ENCODE measurements around the gene DAPK2.

DAPK2 gene

GRCh38 chr15:63889831-63890230 is 156.5 kb downstream of the DAPK2 start:
- no peak for DNase-seq

DNA sequence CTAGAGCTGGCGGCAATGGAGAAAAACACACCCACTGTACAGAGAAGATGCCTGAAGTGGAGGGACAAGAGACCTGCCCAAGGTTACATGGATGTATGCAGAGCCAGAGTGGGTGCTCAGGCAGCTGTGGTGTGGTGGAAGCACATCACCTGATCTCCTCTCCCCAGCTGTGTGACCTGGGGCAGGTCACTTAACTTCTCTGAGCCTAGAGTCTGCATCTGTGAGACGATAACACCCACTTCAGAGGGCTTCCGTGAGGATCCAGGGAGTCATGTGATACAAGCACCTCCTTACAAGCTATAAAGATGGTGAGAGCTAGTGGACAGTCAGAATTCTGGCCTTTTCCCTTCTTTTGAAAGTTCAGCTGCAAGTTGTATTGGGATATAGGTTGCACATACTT is 157.5 kb downstream of the DAPK2 start:
- no peak for DNase-seq

DNA sequence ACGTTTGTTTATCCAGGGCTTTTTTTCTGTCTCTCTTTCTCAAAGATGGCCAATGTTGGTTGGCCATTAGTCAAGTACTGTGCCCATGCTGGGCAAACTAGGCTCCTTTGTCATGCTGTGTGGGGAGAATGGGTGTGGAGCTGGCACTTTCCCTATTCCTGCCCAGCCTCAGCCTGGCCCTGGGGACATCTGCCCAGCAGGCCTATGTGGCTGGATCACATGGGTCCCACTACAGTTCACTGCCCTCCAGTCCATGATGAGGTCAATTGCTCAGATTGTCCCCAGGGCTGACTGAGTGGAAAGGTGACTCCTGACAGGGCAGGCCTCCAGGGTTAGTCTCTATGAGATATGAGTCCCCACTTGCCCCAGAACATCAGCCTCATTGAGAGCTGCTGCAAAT is 158.1 kb downstream of the DAPK2 start:
- no peak for DNase-seq

- DNase-seq, result no peak
Measured at GRCh38 chr15:63887630-63888029, 158.7 kb downstream of the DAPK2 start.

GRCh38 chr15:63884953-63885352 is 161.3 kb downstream of the DAPK2 start:
- DNase-seq, result no peak

DNA sequence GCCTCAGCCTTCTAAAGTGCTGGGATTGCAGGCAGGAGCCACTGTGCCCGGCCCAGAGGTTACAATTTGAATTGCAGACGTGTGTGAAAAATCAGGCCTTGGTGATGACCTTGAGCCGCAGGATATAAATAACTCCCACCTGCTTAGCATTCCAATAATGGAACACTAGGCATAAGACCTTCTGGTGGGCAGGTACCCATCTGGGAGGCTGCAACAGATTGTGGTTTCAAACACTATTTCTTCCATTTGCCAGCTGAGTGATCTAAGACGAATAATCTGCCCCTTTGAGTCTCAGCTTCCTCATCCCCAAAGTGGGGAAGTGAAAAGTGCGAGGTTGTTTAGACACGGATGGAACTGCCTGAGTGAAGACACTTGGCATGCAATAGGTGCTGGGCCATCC is 164.9 kb downstream of the DAPK2 start:
- no peak for DNase-seq

DNA sequence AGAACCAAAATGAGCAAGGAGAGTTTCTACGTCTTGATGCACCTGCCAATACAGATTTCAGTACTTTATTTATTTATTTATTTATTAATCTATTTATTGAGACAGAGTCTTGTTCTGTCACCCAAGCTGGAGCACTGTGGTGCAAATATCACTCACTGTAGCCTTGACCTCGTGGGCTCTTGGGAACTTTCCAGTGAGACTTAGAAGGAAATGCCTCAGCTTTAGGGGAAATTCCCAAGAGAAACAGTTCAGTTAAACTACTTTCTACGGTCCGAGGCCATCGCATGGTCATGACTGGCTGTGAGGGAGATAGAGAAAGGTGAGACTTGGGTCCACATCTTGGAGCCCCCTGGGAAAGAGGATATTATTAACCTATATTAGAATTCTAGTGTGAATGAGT is 165.5 kb downstream of the DAPK2 start:
- no peak for DNase-seq

DNA sequence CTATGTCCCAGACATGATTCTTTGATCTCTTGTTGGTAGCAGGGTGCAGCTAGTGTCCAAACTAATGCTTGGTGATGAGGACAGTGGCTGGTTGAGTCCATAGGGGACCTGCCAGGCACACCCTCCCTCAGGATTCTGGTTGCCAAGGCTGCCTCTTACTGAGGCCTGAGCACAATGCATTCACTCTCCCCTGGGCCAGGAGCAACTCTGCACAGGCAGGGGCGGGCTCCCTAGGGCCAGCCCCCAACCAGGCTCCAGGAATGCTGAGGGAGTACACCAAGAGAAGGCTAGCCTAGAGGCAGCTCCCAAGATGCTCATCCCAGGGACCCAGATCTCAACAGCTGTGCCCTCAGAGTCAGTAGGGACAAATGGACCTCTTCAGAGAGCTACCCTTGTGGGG is 166.3 kb downstream of the DAPK2 start:
- DNase-seq, result no peak

DNA sequence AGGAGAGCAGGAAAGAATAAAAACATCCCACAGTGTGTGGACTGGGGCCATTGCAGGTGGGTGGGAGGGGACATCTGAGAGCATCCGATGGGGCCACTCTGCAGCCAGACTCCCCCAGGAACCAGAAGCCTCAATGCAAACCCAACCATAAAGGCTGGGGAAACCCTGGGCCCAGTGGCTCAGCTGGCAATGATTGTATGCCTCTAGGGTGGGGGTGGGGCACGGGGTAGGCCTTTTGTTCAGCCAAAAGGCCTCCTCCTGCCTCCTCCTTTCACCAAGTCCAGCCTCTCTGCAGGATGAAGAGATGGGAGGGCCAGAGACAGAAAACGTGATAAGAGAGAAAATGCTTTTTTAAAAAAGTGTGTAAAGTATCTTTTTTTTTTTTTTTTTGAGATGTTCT is 167.1 kb downstream of the DAPK2 start:
- DNase-seq, result no peak

GRCh38 chr15:63877713-63878271 is 168.5 kb downstream of the DAPK2 start:
- DNase-seq, result no peak

DNA sequence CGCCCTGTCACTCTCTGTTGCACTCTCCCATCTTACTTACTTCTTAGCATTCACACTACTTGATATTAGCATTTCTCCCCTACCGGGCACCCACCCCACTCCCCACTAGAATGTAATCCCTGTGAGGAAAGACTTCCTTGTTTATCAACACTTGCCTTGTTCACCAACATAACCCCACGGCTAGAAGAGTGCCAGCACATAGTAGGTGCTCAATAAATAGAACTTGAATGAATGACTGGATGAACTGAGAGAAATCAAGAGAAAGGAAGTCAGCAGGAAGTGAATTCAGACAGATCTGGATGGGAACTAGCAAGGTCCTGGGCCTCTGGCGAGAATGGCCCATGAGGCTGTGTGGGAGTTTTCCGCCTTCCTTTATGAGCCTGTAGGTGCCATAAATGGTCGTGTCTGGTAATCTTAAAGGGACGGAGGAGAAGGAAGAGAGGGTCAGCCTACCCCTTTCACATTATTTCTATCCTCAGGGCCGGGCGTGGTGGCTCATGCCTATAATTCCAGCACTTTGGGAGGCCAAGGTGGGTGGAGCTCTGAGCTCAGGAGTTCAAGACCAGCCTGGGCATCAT is 170.1 kb downstream of the DAPK2 start:
- DNase-seq, result no peak

DNA sequence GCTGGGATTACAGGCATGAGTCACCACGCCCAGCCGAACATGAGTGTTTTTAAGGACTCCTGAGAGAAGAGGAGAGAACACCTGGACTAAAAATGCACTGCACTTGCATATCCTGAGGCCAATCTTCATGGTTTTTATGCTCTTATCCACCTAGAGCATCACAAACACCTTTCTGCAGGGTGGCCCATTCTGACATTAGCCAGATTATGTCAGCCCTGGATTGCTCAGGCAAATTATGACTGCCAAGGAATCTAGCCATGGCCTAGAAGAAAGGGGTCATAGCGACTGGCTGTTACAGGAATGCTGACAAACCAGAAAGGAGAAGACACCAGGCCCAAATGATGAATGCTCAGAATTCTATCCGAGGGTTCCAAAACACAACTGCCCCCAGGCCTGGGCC is 171.7 kb downstream of the DAPK2 start:
- no peak for DNase-seq

DNA sequence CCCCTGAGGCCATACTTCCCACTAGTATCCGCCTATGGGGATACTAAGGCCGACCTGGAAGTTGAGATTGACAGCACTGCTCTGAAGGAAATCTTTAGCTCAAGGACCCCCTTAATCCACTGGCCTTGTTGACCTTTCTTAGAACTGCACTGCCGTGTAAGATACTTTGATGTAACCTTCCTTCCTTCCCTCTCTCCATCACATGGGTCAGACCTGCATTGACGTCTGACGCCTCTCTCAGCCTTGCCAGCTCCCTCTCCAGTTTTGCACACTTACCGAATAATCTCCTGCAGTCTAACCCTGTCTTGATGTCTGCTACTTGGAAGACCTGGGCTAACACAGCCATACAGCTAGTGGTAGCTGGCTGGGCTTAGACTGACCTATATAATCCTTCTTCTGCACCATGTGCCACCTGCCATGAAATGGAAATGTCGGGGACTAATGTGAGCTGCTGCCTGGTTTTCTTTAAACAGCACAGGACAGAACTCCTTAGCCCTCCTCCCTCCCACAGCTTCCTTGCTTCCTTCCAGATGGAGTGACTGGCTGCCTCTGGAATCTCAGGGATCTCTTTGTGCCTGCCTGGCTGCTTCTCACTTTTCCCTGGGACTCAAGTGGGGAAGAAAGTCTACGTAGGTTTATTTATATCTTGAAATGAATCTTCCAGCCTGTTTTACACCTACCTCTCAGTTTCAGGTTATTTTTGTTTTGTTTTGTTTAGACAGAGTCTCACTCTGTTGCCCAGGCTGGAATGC is 173.3 kb downstream of the DAPK2 start:
- DNase-seq, result no peak

GRCh38 chr15:63870487-63871209 is 175.6 kb downstream of the DAPK2 start:
- no peak for DNase-seq

- peak; percentile 17 for DNase-seq
Measured at GRCh38 chr15:63870043-63870394, 176.3 kb downstream of the DAPK2 start.

GRCh38 chr15:63869371-63870042 is 176.8 kb downstream of the DAPK2 start:
- DNase-seq, result no peak

DNA sequence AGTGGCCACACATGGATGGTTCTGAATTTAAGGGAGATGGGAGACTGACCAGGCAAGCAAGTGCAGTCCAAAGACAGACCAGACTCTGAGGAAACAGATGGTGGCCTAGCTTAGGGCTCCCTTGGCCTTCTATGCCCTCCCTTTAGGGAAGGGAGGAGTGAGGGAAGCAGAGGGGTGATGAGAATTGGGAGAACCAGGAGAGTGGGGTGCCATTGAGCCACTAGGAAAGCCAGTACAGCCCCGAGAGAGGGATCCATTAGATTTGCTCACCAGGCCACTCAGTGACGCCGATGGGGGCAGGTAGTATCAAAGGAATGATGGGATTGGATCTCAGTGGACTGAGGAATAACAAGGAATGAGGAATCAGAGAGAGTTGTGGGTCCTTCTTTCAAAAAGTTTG is 182.1 kb downstream of the DAPK2 start:
- DNase-seq, result no peak

DNA sequence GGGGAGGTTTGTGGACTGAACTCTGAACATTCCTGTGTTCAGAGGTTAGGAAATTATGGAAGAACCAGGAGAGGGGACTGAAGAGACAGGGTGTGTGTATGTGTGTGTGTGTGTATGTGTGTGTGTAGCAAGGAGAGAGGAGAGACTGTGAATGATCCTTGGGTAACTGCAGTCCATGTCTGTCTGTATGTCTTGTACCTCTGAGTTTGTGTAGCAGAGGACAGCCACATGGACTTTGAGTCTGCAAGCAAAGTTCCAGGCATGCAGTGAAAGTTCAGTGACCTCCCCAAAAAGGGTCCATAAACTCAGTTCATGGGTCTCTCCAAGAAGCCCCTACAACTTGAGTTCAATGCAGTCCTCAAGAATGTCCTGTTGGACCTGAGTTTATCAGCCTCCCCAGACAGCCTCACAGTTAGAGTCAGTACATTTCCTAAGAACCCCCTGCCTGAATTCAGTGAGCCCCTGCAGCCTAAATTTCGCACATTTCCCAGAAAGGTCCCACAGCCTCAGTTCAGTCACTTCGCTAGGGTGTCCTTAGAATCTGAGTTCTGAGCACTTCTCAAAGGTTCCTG is 184.3 kb downstream of the DAPK2 start:
- no peak for DNase-seq

DNA sequence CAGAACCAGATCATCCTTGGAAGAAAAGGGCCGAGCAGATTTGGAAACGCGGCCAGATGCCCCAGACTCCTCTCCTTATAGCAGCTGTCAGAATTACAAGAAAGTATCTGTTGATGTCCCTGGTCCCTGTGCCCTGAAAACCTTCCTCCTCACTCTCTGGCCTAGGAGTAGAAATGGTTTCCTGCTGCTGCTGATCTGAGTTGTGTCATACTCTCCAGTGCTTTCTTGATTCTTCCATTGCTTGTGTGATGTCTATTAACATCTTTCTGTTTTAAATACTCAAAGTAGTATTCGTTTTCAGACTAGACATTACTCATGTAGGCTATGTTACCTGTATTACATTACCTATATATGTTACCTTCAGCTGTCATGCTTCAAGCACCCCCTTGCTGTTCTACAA is 185.7 kb downstream of the DAPK2 start:
- DNase-seq, result no peak

- peak; percentile 32 for DNase-seq
Measured at GRCh38 chr15:63860155-63860554, 186.1 kb downstream of the DAPK2 start.

- no peak for DNase-seq
Measured at GRCh38 chr15:63858881-63859280, 187.4 kb downstream of the DAPK2 start.

DNA sequence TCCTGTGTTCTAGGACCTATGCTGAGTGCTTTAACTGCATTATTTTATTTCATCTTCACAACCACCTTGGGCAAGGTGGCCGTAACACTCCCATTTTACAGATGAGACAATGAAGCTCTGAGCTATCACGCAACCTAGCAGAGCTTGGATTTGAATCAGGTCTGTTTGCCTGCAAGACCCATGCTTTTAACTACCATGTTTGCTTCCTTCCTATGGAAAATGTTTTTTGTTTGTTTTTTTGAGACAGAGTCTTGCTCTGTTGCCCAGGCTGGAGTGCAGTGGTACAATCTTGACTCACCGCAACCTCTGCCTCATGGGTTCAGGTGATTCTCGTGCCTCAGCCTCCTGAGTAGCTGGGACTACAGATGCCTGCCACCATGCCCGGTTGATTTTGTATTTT is 187.8 kb downstream of the DAPK2 start:
- no peak for DNase-seq

GRCh38 chr15:63857461-63857856 is 188.8 kb downstream of the DAPK2 start:
- no peak for DNase-seq

Measured in activated CD4-positive, alpha-beta T cell treated with anti-CD3 and anti-CD28 coated beads, Interleukin-10, Interleukin-2, amounts not matched to agents 100 ng/mL and 50 ng/mL, durations not matched to agents 16 hours and 8 hours (primary cell).